Measurements from ENCODE around the gene PRKG1.

Gene PRKG1

GRCh38 chr10:51808187-51808586 lies 733.9 kb downstream of the PRKG1 start:
- no peak for TF ChIP-seq FOXP2 (optimal IDR thresholded peaks at IDR 0.05; ENCODE audit: borderline replicate concordance, extremely low read depth, extremely low read length, insufficient read depth)
- no peak for TF ChIP-seq REST (IDR thresholded peaks at IDR 0.05; ENCODE audit: insufficient read depth in 1 of 2, low read depth in 2 of 2, low read length in 2 of 2)
- TF ChIP-seq TAF1 (IDR thresholded peaks at IDR 0.05; ENCODE audit: borderline replicate concordance, insufficient read depth, low read length), result no peak
- TF ChIP-seq SIN3A (IDR thresholded peaks at IDR 0.05; ENCODE audit: borderline replicate concordance, insufficient read depth, low read length), result no peak

GRCh38 chr10:51815723-51816122 lies 741.4 kb downstream of the PRKG1 start:
- TF ChIP-seq FOXP2 (optimal IDR thresholded peaks at IDR 0.05; ENCODE audit: borderline replicate concordance, extremely low read depth, extremely low read length, insufficient read depth), result no peak
- no peak for TF ChIP-seq REST (IDR thresholded peaks at IDR 0.05; ENCODE audit: insufficient read depth in 1 of 2, low read depth in 2 of 2, low read length in 2 of 2)
- no peak for TF ChIP-seq POLR2AphosphoS5 (IDR thresholded peaks at IDR 0.05; ENCODE audit: low read depth, low read length)
- TF ChIP-seq TAF1 (IDR thresholded peaks at IDR 0.05; ENCODE audit: borderline replicate concordance, insufficient read depth, low read length), result no peak

- TF ChIP-seq POLR2AphosphoS5 (IDR thresholded peaks at IDR 0.05; ENCODE audit: low read depth, low read length), result no peak
- no peak for TF ChIP-seq FOXP2 (optimal IDR thresholded peaks at IDR 0.05; ENCODE audit: borderline replicate concordance, extremely low read depth, extremely low read length, insufficient read depth)
- no peak for TF ChIP-seq SIN3A (IDR thresholded peaks at IDR 0.05; ENCODE audit: borderline replicate concordance, insufficient read depth, low read length)
- no peak for TF ChIP-seq TAF1 (IDR thresholded peaks at IDR 0.05; ENCODE audit: borderline replicate concordance, insufficient read depth, low read length)
- no peak for TF ChIP-seq REST (IDR thresholded peaks at IDR 0.05; ENCODE audit: insufficient read depth in 1 of 2, low read depth in 2 of 2, low read length in 2 of 2)
These were observed 746.8 kb downstream of the PRKG1 start for GRCh38 chr10:51821045-51821444.

- TF ChIP-seq POLR2AphosphoS5 (IDR thresholded peaks at IDR 0.05; ENCODE audit: low read depth, low read length) (no peak), REST (IDR thresholded peaks at IDR 0.05; ENCODE audit: insufficient read depth in 1 of 2, low read depth in 2 of 2, low read length in 2 of 2) (no peak), TAF1 (IDR thresholded peaks at IDR 0.05; ENCODE audit: borderline replicate concordance, insufficient read depth, low read length) (no peak), FOXP2 (optimal IDR thresholded peaks at IDR 0.05; ENCODE audit: borderline replicate concordance, extremely low read depth, extremely low read length, insufficient read depth) (no peak), SIN3A (IDR thresholded peaks at IDR 0.05; ENCODE audit: borderline replicate concordance, insufficient read depth, low read length) (no peak)
These were observed 747.5 kb downstream of the PRKG1 start for GRCh38 chr10:51821745-51822144.
